OCI-LY3 (cell line): ENCODE data around the gene GARIN5A.

ENCODE experiments used
- EZH2phosphoT487 ChIP-seq: fragments of 200-600 bp; shearing (Covaris generic); IDR thresholded peaks from 2 replicates; pipeline ENCODE4 v1.6.1; 2018; ENCODE audit warnings: antibody characterized with exemption, mixed run types, low read depth
- TF ChIP-seq, protein P1 (sequence below): fragments of 200-600, 300-600 bp; sonication (generic); IDR thresholded peaks from 2 replicates; pipeline ENCODE4 v1.5.1; 2014; ENCODE audit warnings: antibody characterized with exemption, low read length, low read depth

DNA sequence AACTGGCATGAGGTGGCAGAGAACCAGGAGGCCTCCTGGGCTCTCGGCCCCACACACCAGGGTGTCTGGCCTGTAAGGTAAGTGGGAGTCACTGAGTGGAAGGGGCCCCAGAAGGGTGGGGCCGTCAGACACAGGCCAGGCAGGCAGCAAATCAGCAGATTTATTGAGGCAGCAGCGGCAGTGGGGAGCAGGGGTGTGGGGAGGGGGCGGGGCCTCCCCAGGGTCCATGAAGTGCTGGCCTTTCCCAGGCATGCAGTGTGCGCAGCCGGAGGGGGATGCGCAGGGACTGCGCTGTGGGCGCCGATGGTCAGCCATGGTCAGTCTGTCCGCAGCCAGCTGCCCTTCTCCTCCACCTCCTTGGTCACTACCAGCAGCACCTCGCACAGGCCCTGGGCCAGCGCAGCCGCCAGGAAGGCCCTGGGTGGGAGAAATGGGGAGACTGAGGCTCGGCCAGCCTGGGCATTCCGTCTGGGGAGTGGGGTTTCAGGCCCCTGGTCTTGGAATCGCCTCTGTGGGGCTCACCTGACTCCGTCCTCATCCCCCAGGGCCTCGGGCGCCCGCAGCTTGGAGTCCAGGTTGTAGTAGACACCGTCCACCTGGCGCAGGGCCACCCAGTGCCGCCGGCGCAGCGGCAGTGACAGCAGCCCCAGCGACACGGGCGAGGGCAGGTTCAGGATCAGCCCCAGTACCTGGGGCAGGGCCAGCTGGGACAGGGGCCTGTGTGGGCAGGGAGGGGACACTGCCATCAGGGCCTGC lies 29.4 kb upstream of the GARIN5A start:
- TF ChIP-seq EZH2phosphoT487: no peak
- TF ChIP-seq, protein P1, sequence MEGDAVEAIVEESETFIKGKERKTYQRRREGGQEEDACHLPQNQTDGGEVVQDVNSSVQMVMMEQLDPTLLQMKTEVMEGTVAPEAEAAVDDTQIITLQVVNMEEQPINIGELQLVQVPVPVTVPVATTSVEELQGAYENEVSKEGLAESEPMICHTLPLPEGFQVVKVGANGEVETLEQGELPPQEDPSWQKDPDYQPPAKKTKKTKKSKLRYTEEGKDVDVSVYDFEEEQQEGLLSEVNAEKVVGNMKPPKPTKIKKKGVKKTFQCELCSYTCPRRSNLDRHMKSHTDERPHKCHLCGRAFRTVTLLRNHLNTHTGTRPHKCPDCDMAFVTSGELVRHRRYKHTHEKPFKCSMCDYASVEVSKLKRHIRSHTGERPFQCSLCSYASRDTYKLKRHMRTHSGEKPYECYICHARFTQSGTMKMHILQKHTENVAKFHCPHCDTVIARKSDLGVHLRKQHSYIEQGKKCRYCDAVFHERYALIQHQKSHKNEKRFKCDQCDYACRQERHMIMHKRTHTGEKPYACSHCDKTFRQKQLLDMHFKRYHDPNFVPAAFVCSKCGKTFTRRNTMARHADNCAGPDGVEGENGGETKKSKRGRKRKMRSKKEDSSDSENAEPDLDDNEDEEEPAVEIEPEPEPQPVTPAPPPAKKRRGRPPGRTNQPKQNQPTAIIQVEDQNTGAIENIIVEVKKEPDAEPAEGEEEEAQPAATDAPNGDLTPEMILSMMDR: no peak
